Tibial artery (tissue), 4 donors: ENCODE measurements around the gene C5AR2.
"Not testable (repeated sequence)": the region's sequence is repeated elsewhere in the genome, so short reads cannot be mapped to it uniquely, and the experiment has no call there.

ENCODE experiments used
- DNase-seq, 2 donors: peaks; one replicate each; pipeline ENCODE4 v3.0.0-alpha.2; 2019
- H3K27ac ChIP-seq, 2 donors: fragments of 200-600 bp; sonication (generic) in 1 of 2; 1 replicate in 1 of 2; 2 replicates in 1 of 2; pipeline ENCODE4 v1.5.1; 2018 to 2019; ENCODE audit warnings: mild to moderate bottlenecking in 1 of 2
- H3K27me3 ChIP-seq, 2 donors: fragments of 200-600 bp; sonication (generic) in 1 of 2; one replicate each; pipeline versions ENCODE4 v1.5.1 to v1.6.0; 2016 to 2019
- H3K36me3 ChIP-seq, 3 donors: fragments of 200-600 bp; sonication (generic) in 2 of 3; one replicate each; pipeline ENCODE4 v1.5.1; 2016 to 2019; ENCODE audit warnings: mild to moderate bottlenecking in 2 of 3
- H3K4me1 ChIP-seq, 4 donors: fragments of 200-600 bp; sonication (generic) in 2 of 4; 1 replicate in 3 of 4; 2 replicates in 1 of 4; pipeline ENCODE4 v1.5.1; 2016 to 2019
- H3K4me3 ChIP-seq, 2 donors: fragments of 200-600 bp; sonication (generic) in 1 of 2; 1 replicate in 1 of 2; 2 replicates in 1 of 2; pipeline ENCODE4 v1.5.1; 2018 to 2019; ENCODE audit warnings: mild to moderate bottlenecking in 2 of 2
- H3K9me3 ChIP-seq, 3 donors: fragments of 200-600 bp; sonication (generic) in 1 of 3; one replicate each; pipeline ENCODE4 v1.5.1; 2016 to 2019
- CTCF ChIP-seq, 2 experiments: fragments of 200-600 bp in 1 of 2; fragments of 450-650 bp in 1 of 2; IDR thresholded peaks; one replicate each; pipeline ENCODE4 v1.5.1; 2017 to 2019; ENCODE audit warnings: antibody characterized with exemption in 2 of 2, mild to moderate bottlenecking in 1 of 2, moderate library complexity in 1 of 2
- intact Hi-C: fragments of 100-400 bp; cut with DNase I; formaldehyde crosslinking; loops from one replicate; pipeline ENCODE4 v1.15.0; 2023; ENCODE audit warnings: low total_unique reads

The C5AR2 gene

GRCh38 chr19:47379381-47379938 lies 47.5 kb downstream of the C5AR2 start:
- no peak for DNase-seq
- no peak overlapping the region for H3K27ac ChIP-seq
- no peak for TF ChIP-seq CTCF (IDR thresholded peaks at IDR 0.05)
- intact Hi-C loops: no loop called here
- H3K4me3 ChIP-seq: no peak overlapping the region
- no peaks in the 10 kb centered on the region for H3K27me3 ChIP-seq
- no peaks in the 10 kb centered on the region for H3K9me3 ChIP-seq
- H3K36me3 ChIP-seq: peaks cover 63 to 81% (median 75%) of the 10 kb centered on the region in 3 donors
- no peaks in the 10 kb centered on the region for H3K4me1 ChIP-seq

GRCh38 chr19:47380559-47380958 lies 48.6 kb downstream of the C5AR2 start:
- Histone ChIP-seq H3K27ac (no peak overlapping the region), H3K4me1 (no peaks in the 10 kb centered on the region), H3K27me3 (no peaks in the 10 kb centered on the region), H3K4me3 (no peak overlapping the region), H3K36me3 (peaks cover 55 to 70% (median 64%) of the 10 kb centered on the region in 3 donors), H3K9me3 (no peaks in the 10 kb centered on the region)
- TF ChIP-seq CTCF (IDR thresholded peaks at IDR 0.05): no peak
- DNase-seq: no peak
- intact Hi-C loops: no loop called here

GRCh38 chr19:47381121-47381520 lies 49.1 kb downstream of the C5AR2 start:
- Histone ChIP-seq H3K36me3 (peaks cover 49 to 64% (median 59%) of the 10 kb centered on the region in 3 donors), H3K27me3 (no peaks in the 10 kb centered on the region)
- intact Hi-C loops: no loop called here

GRCh38 chr19:47381653-47382279 lies 49.8 kb downstream of the C5AR2 start:
- intact Hi-C loops: no loop called here
- Histone ChIP-seq H3K27ac (no peak overlapping the region), H3K4me1 (no peaks in the 10 kb centered on the region), H3K4me3 (no peak overlapping the region), H3K36me3 (peaks cover 42 to 58% (median 52%) of the 10 kb centered on the region in 3 donors), H3K27me3 (no peaks in the 10 kb centered on the region), H3K9me3 (no peaks in the 10 kb centered on the region)
- TF ChIP-seq CTCF (IDR thresholded peaks at IDR 0.05): no peak
- no peak for DNase-seq

More at GRCh38 chr19:47381121-47381520, 49.1 kb downstream of the C5AR2 start:
- H3K9me3 ChIP-seq: no peaks in the 10 kb centered on the region
- no peak for DNase-seq
- no peak for TF ChIP-seq CTCF (IDR thresholded peaks at IDR 0.05)
- no peak overlapping the region for H3K27ac ChIP-seq
- H3K4me3 ChIP-seq: no peak overlapping the region
- no peaks in the 10 kb centered on the region for H3K4me1 ChIP-seq

- H3K27me3 ChIP-seq, H3K27ac ChIP-seq, H3K4me1 ChIP-seq, DNase-seq, H3K4me3 ChIP-seq, H3K9me3 ChIP-seq, intact Hi-C loops: not testable (repeated sequence)
- H3K36me3 ChIP-seq: peaks cover 30 to 37% (median 35%) of the 10 kb centered on the region in 3 donors
Observed at GRCh38 chr19:47383890-47384289, 51.9 kb downstream of the C5AR2 start.

GRCh38 chr19:47384533-47384932 lies 52.6 kb downstream of the C5AR2 start:
- peaks cover 29 to 32% (median 30%) of the 10 kb centered on the region in 3 donors for H3K36me3 ChIP-seq
- H3K27me3 ChIP-seq, H3K4me3 ChIP-seq, DNase-seq, H3K27ac ChIP-seq, H3K4me1 ChIP-seq, intact Hi-C loops, H3K9me3 ChIP-seq: not testable (repeated sequence)

GRCh38 chr19:47386582-47386981 lies 54.6 kb downstream of the C5AR2 start:
- peaks cover 9 to 11% (median 10%) of the 10 kb centered on the region in 3 donors for H3K36me3 ChIP-seq
- H3K4me1 ChIP-seq, H3K9me3 ChIP-seq, H3K27ac ChIP-seq, DNase-seq, H3K27me3 ChIP-seq, H3K4me3 ChIP-seq, intact Hi-C loops: not testable (repeated sequence)

- H3K27ac ChIP-seq, intact Hi-C loops, H3K36me3 ChIP-seq: not testable (repeated sequence)
Observed at GRCh38 chr19:47387623-47388022, 55.6 kb downstream of the C5AR2 start.

GRCh38 chr19:47388721-47389120 lies 56.7 kb downstream of the C5AR2 start:
- DNase-seq, H3K36me3 ChIP-seq, H3K27ac ChIP-seq, H3K4me1 ChIP-seq, H3K9me3 ChIP-seq, H3K4me3 ChIP-seq, intact Hi-C loops: not testable (repeated sequence)
- H3K27me3 ChIP-seq: peaks cover 0 to 16% of the 10 kb centered on the region in 2 donors

More at GRCh38 chr19:47387623-47388022, 55.6 kb downstream of the C5AR2 start:
- not testable (repeated sequence) for H3K9me3 ChIP-seq, DNase-seq, H3K4me1 ChIP-seq, H3K4me3 ChIP-seq
- peaks cover 0 to 14% of the 10 kb centered on the region in 2 donors for H3K27me3 ChIP-seq
